Measurements from ENCODE around the gene ABCC1. TPM values are rescaled to one million over a fixed set of nuclear protein-coding genes. Genes with fewer than 3 reads are reported as not detected.

Gene ABCC1
- total RNA-seq, 1 donor from 2014 or later: 53.7 TPM

GRCh38 chr16:16003719-16004313, 54.4 kb downstream of the ABCC1 start:
- TF ChIP-seq CTCF (conservative IDR thresholded peaks at IDR 0.05): no peak
- no peak for DNase-seq (ENCODE audit: extremely low spot score, unreplicated experiment)
- H3K4me1 Mint-ChIP-seq (ENCODE audit: unreplicated experiment): peaks cover 27% of the 10 kb centered on the region
- H3K27ac Mint-ChIP-seq: no peak overlapping the region
- no peak overlapping the region for H3K4me3 Mint-ChIP-seq
- no peaks in the 10 kb centered on the region for H3K27me3 Mint-ChIP-seq
- H3K36me3 Mint-ChIP-seq: peaks cover 4% of the 10 kb centered on the region
- H3K9me3 Mint-ChIP-seq: no peaks in the 10 kb centered on the region

GRCh38 chr16:16004314-16004749, 54.9 kb downstream of the ABCC1 start:
- TF ChIP-seq CTCF (conservative IDR thresholded peaks at IDR 0.05): no peak
- Mint-ChIP-seq H3K27ac (no peak overlapping the region), H3K27me3 (no peaks in the 10 kb centered on the region), H3K4me1 (ENCODE audit: unreplicated experiment) (peaks cover 27% of the 10 kb centered on the region), H3K9me3 (no peaks in the 10 kb centered on the region), H3K4me3 (no peak overlapping the region), H3K36me3 (peaks cover 7% of the 10 kb centered on the region)
- no peak for DNase-seq (ENCODE audit: extremely low spot score, unreplicated experiment)

GRCh38 chr16:16005721-16006120, 56.3 kb downstream of the ABCC1 start:
- Mint-ChIP-seq H3K27ac (no peak overlapping the region), H3K4me3 (no peak overlapping the region), H3K36me3 (peaks cover 13% of the 10 kb centered on the region), H3K27me3 (no peaks in the 10 kb centered on the region), H3K4me1 (ENCODE audit: unreplicated experiment) (peaks cover 26% of the 10 kb centered on the region), H3K9me3 (no peaks in the 10 kb centered on the region)
- DNase-seq (ENCODE audit: extremely low spot score, unreplicated experiment): no peak
- no peak for TF ChIP-seq CTCF (conservative IDR thresholded peaks at IDR 0.05)

- H3K36me3 Mint-ChIP-seq: peaks cover 13% of the 10 kb centered on the region
- no peak for DNase-seq (ENCODE audit: extremely low spot score, unreplicated experiment)
- H3K4me3 Mint-ChIP-seq: no peak overlapping the region
- H3K27me3 Mint-ChIP-seq: no peaks in the 10 kb centered on the region
- H3K4me1 Mint-ChIP-seq (ENCODE audit: unreplicated experiment): peaks cover 20% of the 10 kb centered on the region
- no peak for TF ChIP-seq CTCF (conservative IDR thresholded peaks at IDR 0.05)
- H3K27ac Mint-ChIP-seq: peak overlapping the region; percentile 32
- no peaks in the 10 kb centered on the region for H3K9me3 Mint-ChIP-seq
These were observed 57.2 kb downstream of the ABCC1 start for GRCh38 chr16:16006650-16007049.

- Mint-ChIP-seq H3K4me1 (ENCODE audit: unreplicated experiment) (peaks cover 17% of the 10 kb centered on the region), H3K9me3 (no peaks in the 10 kb centered on the region), H3K27me3 (no peaks in the 10 kb centered on the region), H3K27ac (no peak overlapping the region), H3K4me3 (no peak overlapping the region), H3K36me3 (peaks cover 13% of the 10 kb centered on the region)
- TF ChIP-seq CTCF (conservative IDR thresholded peaks at IDR 0.05): no peak
- no peak for DNase-seq (ENCODE audit: extremely low spot score, unreplicated experiment)
These were observed 58.3 kb downstream of the ABCC1 start for GRCh38 chr16:16007743-16008111.

- no peak for TF ChIP-seq CTCF (conservative IDR thresholded peaks at IDR 0.05)
- Mint-ChIP-seq H3K36me3 (peaks cover 13% of the 10 kb centered on the region), H3K27ac (no peak overlapping the region), H3K9me3 (no peaks in the 10 kb centered on the region), H3K27me3 (no peaks in the 10 kb centered on the region), H3K4me3 (no peak overlapping the region), H3K4me1 (ENCODE audit: unreplicated experiment) (peaks cover 20% of the 10 kb centered on the region)
- DNase-seq (ENCODE audit: extremely low spot score, unreplicated experiment): no peak
These were observed 59.2 kb downstream of the ABCC1 start for GRCh38 chr16:16008666-16009065.
